Ishikawa (cell line): ENCODE measurements around the gene CDH23.

Experiments used
- EGR1 ChIP-seq: IDR thresholded peaks from 2 replicates; pipeline ENCODE4 v1.6.1; 2012
- TF ChIP-seq, protein P1 (sequence below): IDR thresholded peaks from 2 replicates; pipeline ENCODE4 v1.6.1; 2012

DNA sequence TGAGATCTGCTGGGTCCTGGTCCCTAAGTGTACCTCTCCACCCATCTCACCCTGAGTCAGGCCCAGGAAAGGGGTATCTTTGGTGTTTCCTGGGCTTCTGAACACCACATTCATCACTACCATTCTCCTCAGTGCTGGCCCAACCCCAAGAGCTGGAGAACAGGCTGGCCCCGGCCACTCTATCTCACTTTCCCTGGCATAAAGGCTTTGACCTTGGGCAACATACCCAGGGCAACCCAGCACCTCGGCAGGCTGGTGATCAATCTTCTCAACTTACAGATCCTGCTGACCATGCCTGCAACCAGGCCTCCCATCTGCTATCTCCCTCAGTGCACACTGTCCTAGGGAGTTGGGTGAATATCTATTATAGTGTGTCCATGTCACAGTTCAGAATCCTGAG, 374.5 kb downstream of the CDH23 start:
- TF ChIP-seq, protein P1, sequence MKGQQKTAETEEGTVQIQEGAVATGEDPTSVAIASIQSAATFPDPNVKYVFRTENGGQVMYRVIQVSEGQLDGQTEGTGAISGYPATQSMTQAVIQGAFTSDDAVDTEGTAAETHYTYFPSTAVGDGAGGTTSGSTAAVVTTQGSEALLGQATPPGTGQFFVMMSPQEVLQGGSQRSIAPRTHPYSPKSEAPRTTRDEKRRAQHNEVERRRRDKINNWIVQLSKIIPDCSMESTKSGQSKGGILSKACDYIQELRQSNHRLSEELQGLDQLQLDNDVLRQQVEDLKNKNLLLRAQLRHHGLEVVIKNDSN: no peak
- TF ChIP-seq EGR1: no peak
